ENCODE measurements around the gene LUZP4. TPM values are rescaled to one million over a fixed set of nuclear protein-coding genes. Genes with fewer than 3 reads are reported as not detected.

LUZP4 gene
- total RNA-seq, 3 donors from 2014 or later: not detected

GRCh38 chrX:115260330-115260729, 29.2 kb upstream of the LUZP4 start:
- TF ChIP-seq, protein P1, sequence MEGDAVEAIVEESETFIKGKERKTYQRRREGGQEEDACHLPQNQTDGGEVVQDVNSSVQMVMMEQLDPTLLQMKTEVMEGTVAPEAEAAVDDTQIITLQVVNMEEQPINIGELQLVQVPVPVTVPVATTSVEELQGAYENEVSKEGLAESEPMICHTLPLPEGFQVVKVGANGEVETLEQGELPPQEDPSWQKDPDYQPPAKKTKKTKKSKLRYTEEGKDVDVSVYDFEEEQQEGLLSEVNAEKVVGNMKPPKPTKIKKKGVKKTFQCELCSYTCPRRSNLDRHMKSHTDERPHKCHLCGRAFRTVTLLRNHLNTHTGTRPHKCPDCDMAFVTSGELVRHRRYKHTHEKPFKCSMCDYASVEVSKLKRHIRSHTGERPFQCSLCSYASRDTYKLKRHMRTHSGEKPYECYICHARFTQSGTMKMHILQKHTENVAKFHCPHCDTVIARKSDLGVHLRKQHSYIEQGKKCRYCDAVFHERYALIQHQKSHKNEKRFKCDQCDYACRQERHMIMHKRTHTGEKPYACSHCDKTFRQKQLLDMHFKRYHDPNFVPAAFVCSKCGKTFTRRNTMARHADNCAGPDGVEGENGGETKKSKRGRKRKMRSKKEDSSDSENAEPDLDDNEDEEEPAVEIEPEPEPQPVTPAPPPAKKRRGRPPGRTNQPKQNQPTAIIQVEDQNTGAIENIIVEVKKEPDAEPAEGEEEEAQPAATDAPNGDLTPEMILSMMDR (IDR thresholded peaks at IDR 0.05): no peak
- Histone ChIP-seq H3K4me3 (no peak overlapping the region), H3K9me3 (no peaks in the 10 kb centered on the region), H3K36me3 (ENCODE audit: low read depth) (no peaks in the 10 kb centered on the region), H3K4me1 (ENCODE audit: low read depth) (no peaks in the 10 kb centered on the region)
- intact Hi-C loops (cut with DNase I, micrococcal nuclease): no loop called here
- no peak for ATAC-seq
- DNase-seq: no peak

- ATAC-seq (no peak), DNase-seq (no peak)
- intact Hi-C loops (cut with DNase I, micrococcal nuclease): no loop called here
- H3K36me3 ChIP-seq (ENCODE audit: low read depth): no peaks in the 10 kb centered on the region
- no peaks in the 10 kb centered on the region for H3K4me1 ChIP-seq (ENCODE audit: low read depth)
- H3K9me3 ChIP-seq: no peaks in the 10 kb centered on the region
- TF ChIP-seq, protein P1 (IDR thresholded peaks at IDR 0.05): no peak
- no peak overlapping the region for H3K4me3 ChIP-seq
These were observed 28.4 kb upstream of the LUZP4 start for GRCh38 chrX:115261148-115261547.

DNA sequence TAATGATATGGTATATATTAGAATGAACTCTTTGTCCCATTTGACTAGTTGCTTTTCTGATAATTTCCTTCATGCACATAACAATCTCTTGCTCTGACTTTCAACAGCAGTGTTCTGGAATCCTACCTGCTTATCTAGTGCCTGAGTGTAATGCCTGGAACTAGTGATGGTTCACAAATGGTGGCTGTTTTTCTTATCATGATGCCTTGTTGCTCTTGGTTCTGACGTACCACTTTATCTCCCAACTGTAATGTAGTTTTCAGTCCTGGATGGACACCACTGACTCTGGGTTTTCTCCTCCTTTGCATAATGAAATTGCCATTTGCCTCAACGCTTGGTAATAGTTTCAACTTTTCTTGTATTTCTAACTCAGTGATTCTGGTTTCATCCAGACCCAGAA, 25.5 kb upstream of the LUZP4 start:
- Histone ChIP-seq H3K4me1 (ENCODE audit: low read depth) (no peaks in the 10 kb centered on the region), H3K4me3 (no peak overlapping the region), H3K36me3 (ENCODE audit: low read depth) (no peaks in the 10 kb centered on the region), H3K9me3 (no peaks in the 10 kb centered on the region)
- intact Hi-C loops (cut with DNase I, micrococcal nuclease): no loop called here
- TF ChIP-seq, protein P1 (IDR thresholded peaks at IDR 0.05): no peak
- DNase-seq: no peak
- ATAC-seq: no peak

DNA sequence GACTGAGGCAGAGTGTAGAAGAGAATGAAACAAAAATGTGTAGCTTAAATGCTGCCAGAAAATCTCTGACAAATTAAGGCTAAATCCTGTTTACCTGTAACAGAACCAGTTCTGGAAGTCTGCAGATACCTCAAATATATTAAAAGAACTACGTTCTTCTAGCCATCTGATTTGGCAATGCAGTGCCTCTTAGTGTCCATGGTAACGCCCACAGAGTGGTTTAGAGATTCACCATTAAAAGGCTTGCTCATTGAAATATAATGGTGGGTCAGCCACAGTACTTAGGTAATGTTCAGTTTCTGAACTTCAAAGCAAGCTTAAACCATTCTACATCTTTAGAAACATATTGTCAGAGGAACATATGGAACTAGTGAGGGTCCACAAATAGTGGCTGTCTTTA, 23.2 kb upstream of the LUZP4 start:
- intact Hi-C loops (cut with DNase I, micrococcal nuclease): no loop called here

DNA sequence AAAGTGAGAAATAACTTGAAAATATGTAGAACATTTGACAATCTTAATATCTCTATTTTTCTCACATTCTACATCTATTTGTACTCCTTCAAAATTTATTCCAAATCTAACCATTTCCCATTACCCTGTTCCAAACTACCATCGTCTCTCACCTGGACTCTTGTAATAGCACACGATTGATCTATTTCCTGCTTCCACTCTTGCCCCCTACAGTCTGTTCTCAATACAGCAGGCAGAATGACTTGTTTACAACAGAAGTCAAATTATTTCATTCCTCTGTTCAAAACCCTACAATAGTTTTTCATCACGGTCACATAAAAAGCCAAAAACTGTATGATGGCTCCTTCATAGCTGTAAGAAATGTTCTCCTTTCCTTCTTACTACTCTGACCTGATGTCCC, 21.1 kb upstream of the LUZP4 start:
- TF ChIP-seq, protein P1 (IDR thresholded peaks at IDR 0.05): no peak
- DNase-seq (no peak), ATAC-seq (no peak)
- no peak overlapping the region for H3K4me3 ChIP-seq
- H3K36me3 ChIP-seq (ENCODE audit: low read depth): no peaks in the 10 kb centered on the region
- H3K9me3 ChIP-seq: no peaks in the 10 kb centered on the region
- H3K4me1 ChIP-seq (ENCODE audit: low read depth): no peaks in the 10 kb centered on the region
- intact Hi-C loops (cut with DNase I, micrococcal nuclease): no loop called here

More for the DNA sequence above, 23.2 kb upstream of the LUZP4 start:
- Histone ChIP-seq H3K9me3 (no peaks in the 10 kb centered on the region), H3K36me3 (ENCODE audit: low read depth) (no peaks in the 10 kb centered on the region), H3K4me1 (ENCODE audit: low read depth) (no peaks in the 10 kb centered on the region), H3K4me3 (no peak overlapping the region)
- DNase-seq: no peak
- no peak for ATAC-seq
- TF ChIP-seq, protein P1 (IDR thresholded peaks at IDR 0.05): no peak

DNA sequence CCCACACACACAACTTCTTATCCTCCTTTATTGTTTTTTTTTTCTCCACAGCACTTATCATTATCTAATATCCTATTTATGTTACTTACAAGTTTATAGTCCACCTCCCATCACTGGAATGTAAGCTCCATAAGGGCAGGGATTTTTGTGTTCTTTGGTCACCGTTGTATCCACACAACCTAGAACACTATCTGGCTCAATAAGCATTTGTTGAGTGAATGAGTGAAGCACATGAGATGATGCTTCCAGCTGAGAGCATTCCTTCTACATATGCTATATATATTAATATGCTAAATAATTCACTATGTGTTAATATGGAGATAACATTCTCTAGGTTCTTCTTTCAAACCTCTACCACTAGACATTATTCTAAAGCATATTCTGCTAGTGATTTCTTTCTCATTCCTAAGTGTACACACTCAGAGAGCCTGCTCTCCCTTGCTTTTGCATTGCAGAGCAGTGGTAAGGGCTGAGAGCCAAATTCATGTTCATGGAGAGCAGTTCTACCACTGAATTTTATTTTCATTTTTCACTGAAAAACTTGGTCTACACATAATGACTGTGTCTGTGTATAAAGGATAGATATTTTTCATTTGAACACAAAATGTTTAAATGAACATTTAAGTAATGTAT, 20.3 kb upstream of the LUZP4 start:
- TF ChIP-seq, protein P1 (IDR thresholded peaks at IDR 0.05): no peak
- Histone ChIP-seq H3K9me3 (no peaks in the 10 kb centered on the region), H3K36me3 (ENCODE audit: low read depth) (no peaks in the 10 kb centered on the region), H3K4me1 (ENCODE audit: low read depth) (no peaks in the 10 kb centered on the region), H3K4me3 (no peak overlapping the region)
- intact Hi-C loops (cut with DNase I, micrococcal nuclease): no loop called here
- DNase-seq (no peak), ATAC-seq (no peak)
